H9 (cell line): ENCODE data around the gene NPDC1. TPM values are rescaled to one million over a fixed set of nuclear protein-coding genes. Genes with fewer than 3 reads are reported as not detected.

ENCODE experiments used
- DNase-seq: peaks from one replicate; pipeline ENCODE4 v3.0.0-alpha.2; 2017
- H2AFZ ChIP-seq: one replicate; pipeline ENCODE4 v1.6.1; 2013; ENCODE audit warnings: mild to moderate bottlenecking, low read length, control low read depth, moderate library complexity
- H2AK5ac ChIP-seq: 2 replicates; pipeline ENCODE4 v1.6.1; 2013; ENCODE audit warnings: low read length, control low read depth, mixed read lengths; ENCODE audit not compliant: insufficient read length
- H2BK120ac ChIP-seq: one replicate; pipeline ENCODE4 v1.6.1; 2013; ENCODE audit warnings: low read depth, mild to moderate bottlenecking, low read length, control low read depth, inconsistent platforms; ENCODE audit not compliant: poor library complexity, severe bottlenecking
- H2BK12ac ChIP-seq: 2 replicates; pipeline ENCODE4 v1.6.1; 2013; ENCODE audit warnings: low read length, control low read depth, mixed read lengths, low read depth; ENCODE audit not compliant: insufficient read length
- H2BK15ac ChIP-seq: 2 replicates; pipeline ENCODE4 v1.6.1; 2013; ENCODE audit warnings: low read depth, low read length, control low read depth
- H2BK20ac ChIP-seq: one replicate; pipeline ENCODE4 v1.6.1; 2013; ENCODE audit warnings: low read depth, mild to moderate bottlenecking, low read length, control low read depth, inconsistent platforms; ENCODE audit not compliant: poor library complexity, severe bottlenecking
- H2BK5ac ChIP-seq: 2 replicates; pipeline ENCODE4 v1.6.1; 2013; ENCODE audit warnings: low read length, control low read depth, mixed read lengths; ENCODE audit not compliant: insufficient read length
- H3K14ac ChIP-seq: 2 replicates; pipeline ENCODE4 v1.6.1; 2013; ENCODE audit warnings: low read length, control low read depth; ENCODE audit not compliant: insufficient read depth
- H3K18ac ChIP-seq: 2 replicates; pipeline ENCODE4 v1.6.1; 2013; ENCODE audit warnings: low read depth, mild to moderate bottlenecking, mixed read lengths, low read length, control low read depth; ENCODE audit not compliant: insufficient read length
- H3K23ac ChIP-seq: 2 replicates; pipeline ENCODE4 v1.6.1; 2013; ENCODE audit warnings: low read length, control low read depth, mixed read lengths, low read depth; ENCODE audit not compliant: insufficient read length
- H3K23me2 ChIP-seq: 2 replicates; pipeline ENCODE4 v1.6.1; 2013; ENCODE audit warnings: low read depth, mild to moderate bottlenecking, mixed read lengths, low read length, control low read depth; ENCODE audit not compliant: insufficient read length, poor library complexity, severe bottlenecking
- H3K27ac ChIP-seq: 2 replicates; pipeline ENCODE4 v1.5.1; 2013; ENCODE audit warnings: low read length, control low read depth, mixed read lengths, low read depth; ENCODE audit not compliant: insufficient read length
- H3K27me3 ChIP-seq: 2 replicates; pipeline ENCODE4 v1.6.1; 2013; ENCODE audit warnings: low read length, control low read depth, inconsistent platforms; ENCODE audit not compliant: insufficient read depth
- H3K4ac ChIP-seq: 2 replicates; pipeline ENCODE4 v1.6.1; 2013; ENCODE audit warnings: low read depth, mild to moderate bottlenecking, control low read depth, inconsistent platforms, low read length, moderate library complexity
- H3K4me1 ChIP-seq: 2 replicates; pipeline ENCODE4 v1.6.1; 2013; ENCODE audit warnings: low read length, control low read depth, inconsistent platforms; ENCODE audit not compliant: insufficient read depth
- H3K4me2 ChIP-seq: 2 replicates; pipeline ENCODE4 v1.6.1; 2013; ENCODE audit warnings: low read length, control low read depth, mixed read lengths; ENCODE audit not compliant: insufficient read length, insufficient read depth
- H3K56ac ChIP-seq: 2 replicates; pipeline ENCODE4 v1.6.1; 2013; ENCODE audit warnings: low read depth, mild to moderate bottlenecking, mixed read lengths, low read length, control low read depth; ENCODE audit not compliant: insufficient read length
- H3K79me1 ChIP-seq: 2 replicates; pipeline ENCODE4 v1.6.1; 2013; ENCODE audit warnings: low read depth, mild to moderate bottlenecking, moderate library complexity, low read length, control low read depth, inconsistent platforms; ENCODE audit not compliant: insufficient read depth, poor library complexity, severe bottlenecking
- H3K79me2 ChIP-seq: 2 replicates; pipeline ENCODE4 v1.6.1; 2013; ENCODE audit warnings: low read length, control low read depth, inconsistent platforms; ENCODE audit not compliant: insufficient read depth
- H3K9ac ChIP-seq: 2 replicates; pipeline ENCODE4 v1.6.1; 2013; ENCODE audit warnings: low read length, control low read depth, mixed read lengths; ENCODE audit not compliant: insufficient read length; ENCODE audit errors: extremely low read depth
- H3K9me3 ChIP-seq: one replicate; pipeline ENCODE4 v1.6.1; 2013; ENCODE audit warnings: low read depth, low read length, inconsistent platforms; ENCODE audit not compliant: control insufficient read depth
- H3T11ph ChIP-seq: one replicate; pipeline ENCODE4 v1.6.1; 2013; ENCODE audit warnings: mild to moderate bottlenecking, low read length, control low read depth, inconsistent platforms
- H4K20me1 ChIP-seq: one replicate; pipeline ENCODE4 v1.6.1; 2013; ENCODE audit not compliant: control insufficient read depth, insufficient read length, insufficient read depth
- H4K5ac ChIP-seq: 2 replicates; pipeline ENCODE4 v1.6.1; 2013; ENCODE audit warnings: low read depth, mild to moderate bottlenecking, mixed read lengths, low read length, control low read depth; ENCODE audit not compliant: insufficient read length
- H4K8ac ChIP-seq: replicated peaks from 2 replicates; pipeline ENCODE4 v1.6.1; 2013; ENCODE audit warnings: low read length, control low read depth, mixed read lengths, low read depth; ENCODE audit not compliant: insufficient read length
- H4K91ac ChIP-seq: 2 replicates; pipeline ENCODE4 v1.6.1; 2013; ENCODE audit warnings: low read depth, mild to moderate bottlenecking, moderate library complexity, mixed read lengths, low read length, control low read depth; ENCODE audit not compliant: insufficient read length
- H3K27ac Mint-ChIP-seq, 3 experiments: 2 replicates in 2 of 3; 3 replicates in 1 of 3; pipeline ENCODE4 v1.8.0; 2020 to 2021; ENCODE audit warnings: mixed read lengths in 3 of 3, mild to moderate bottlenecking in 1 of 3, moderate library complexity in 1 of 3
- H3K27me3 Mint-ChIP-seq: 2 replicates; pipeline ENCODE4 v1.8.0; 2021; ENCODE audit warnings: low read depth, mild to moderate bottlenecking, moderate library complexity, mixed read lengths
- H3K36me3 Mint-ChIP-seq, 3 experiments: 2 replicates in 2 of 3; 3 replicates in 1 of 3; pipeline ENCODE4 v1.8.0; 2020 to 2021; ENCODE audit warnings: low read depth in 3 of 3, mixed read lengths in 3 of 3; ENCODE audit not compliant: insufficient read depth in 1 of 3
- H3K4me1 Mint-ChIP-seq, 2 experiments: 2 replicates each; pipeline ENCODE4 v1.8.0; 2020; ENCODE audit warnings: mixed read lengths in 2 of 2
- H3K4me3 Mint-ChIP-seq, 2 experiments: 2 replicates in 1 of 2; 3 replicates in 1 of 2; pipeline ENCODE4 v1.8.0; 2020 to 2021; ENCODE audit warnings: mild to moderate bottlenecking in 2 of 2, mixed read lengths in 2 of 2, moderate library complexity in 1 of 2
- H3K9me3 Mint-ChIP-seq, 2 experiments: 2 replicates in 1 of 2; 3 replicates in 1 of 2; pipeline ENCODE4 v1.8.0; 2020; ENCODE audit warnings: mild to moderate bottlenecking in 2 of 2, mixed read lengths in 2 of 2, moderate library complexity in 1 of 2
- WGBS: extraction: QIAGEN DNeasy Blood & Tissue Kit; methylation state at CpG from one replicate; pipeline ENCODE4 v1.1.7; 2013; ENCODE audit warnings: missing lambda C conversion rate, low lambda C conversion rate, mixed read lengths; ENCODE audit not compliant: insufficient read length; ENCODE audit errors: extremely low coverage; 5-methylcytosine and 5-hydroxymethylcytosine counted together
- total RNA-seq: library from RNA; stranded (reverse); gene quantifications from 2 replicates; pipeline ENCODE4 v1.2.1, GENCODE V29; 2021
- TF ChIP-seq, protein P1 (sequence below): fragments of 200-600 bp; sonication (generic); conservative IDR thresholded peaks from 3 replicates; pipeline ENCODE4 v1.8.0; 2021; ENCODE audit warnings: antibody characterized with exemption, mild to moderate bottlenecking

The NPDC1 gene
- total RNA-seq, 1 experiment from 2014 or later: 57.6 TPM

DNA sequence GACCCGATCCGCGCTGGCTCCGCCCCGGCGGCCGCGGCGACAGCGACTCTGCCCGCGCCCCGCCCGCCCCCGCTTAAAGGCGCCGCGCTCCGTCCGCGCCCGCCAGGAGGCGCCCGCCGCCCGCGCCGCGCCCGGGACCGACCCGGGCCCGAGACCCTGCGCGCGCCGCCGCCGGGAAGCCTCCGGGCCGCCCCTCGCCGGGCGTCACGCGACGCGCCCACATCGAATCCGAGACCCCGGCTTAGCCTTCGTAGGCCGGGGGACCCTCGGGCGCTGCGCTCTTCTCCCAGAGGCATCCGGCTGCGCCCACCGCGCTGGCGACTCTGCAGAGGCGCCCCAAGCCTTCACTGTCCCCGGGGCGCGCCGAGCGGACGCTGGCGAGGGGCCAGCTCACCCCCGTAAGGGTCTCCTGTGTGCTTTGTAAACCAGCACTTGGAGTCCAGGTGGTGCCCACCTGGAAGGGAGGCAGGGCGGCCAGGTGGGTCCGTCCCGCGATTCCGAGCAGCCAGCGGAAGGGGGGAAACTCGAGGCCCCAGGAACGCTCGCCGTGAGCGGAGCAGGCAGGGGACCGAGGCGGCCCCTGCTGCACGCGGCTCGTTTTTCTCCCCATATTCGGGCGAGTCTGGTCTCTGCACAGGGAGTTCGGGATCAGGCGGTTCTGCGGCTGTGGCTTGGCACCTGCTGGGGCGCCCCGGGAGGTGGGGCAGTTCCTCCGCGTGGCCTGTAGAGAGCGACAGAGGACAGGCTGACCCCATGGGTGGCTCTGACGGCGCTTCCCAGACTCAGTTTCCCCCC is 17.5 kb downstream of the NPDC1 start:
- H4K91ac ChIP-seq: no peak overlapping the region
- H2AK5ac ChIP-seq: no peak overlapping the region
- Mint-ChIP-seq H3K36me3 (no peaks in the 10 kb centered on the region), H3K27ac (no peak overlapping the region), H3K9me3 (no peaks in the 10 kb centered on the region), H3K27me3 (peaks cover 30% of the 10 kb centered on the region), H3K4me3 (peak overlapping the region; percentile 45 to 74), H3K4me1 (peaks cover 0 to 8% of the 10 kb centered on the region in 2 experiments; a peak in 2 of 4 replicates)
- peaks cover 2% of the 10 kb centered on the region for H4K20me1 ChIP-seq
- H4K8ac ChIP-seq: no peak overlapping the region
- no peaks in the 10 kb centered on the region for H3K9me3 ChIP-seq
- peak overlapping the region; percentile 36 for H3K4me2 ChIP-seq
- peaks cover 9% of the 10 kb centered on the region for H3K23me2 ChIP-seq
- no peak overlapping the region for H3K14ac ChIP-seq
- H2BK12ac ChIP-seq: no peak overlapping the region
- H3K79me2 ChIP-seq: no peaks in the 10 kb centered on the region
- no peak overlapping the region for H3K27ac ChIP-seq
- H3K27me3 ChIP-seq: no peaks in the 10 kb centered on the region
- H2BK20ac ChIP-seq: no peak overlapping the region
- DNase-seq: peak; percentile 55
- no peak overlapping the region for H4K5ac ChIP-seq
- no peak overlapping the region for H3K4ac ChIP-seq
- H3K18ac ChIP-seq: no peak overlapping the region
- H3K9ac ChIP-seq: no peak overlapping the region
- H2BK15ac ChIP-seq: no peak overlapping the region
- H3K56ac ChIP-seq: no peak overlapping the region
- H2AFZ ChIP-seq: no peak overlapping the region
- no peak overlapping the region for H3K23ac ChIP-seq
- H2BK120ac ChIP-seq: no peak overlapping the region
- no peaks in the 10 kb centered on the region for H3K79me1 ChIP-seq
- no peaks in the 10 kb centered on the region for H3K4me1 ChIP-seq
- no peak overlapping the region for H2BK5ac ChIP-seq
- TF ChIP-seq, protein P1, sequence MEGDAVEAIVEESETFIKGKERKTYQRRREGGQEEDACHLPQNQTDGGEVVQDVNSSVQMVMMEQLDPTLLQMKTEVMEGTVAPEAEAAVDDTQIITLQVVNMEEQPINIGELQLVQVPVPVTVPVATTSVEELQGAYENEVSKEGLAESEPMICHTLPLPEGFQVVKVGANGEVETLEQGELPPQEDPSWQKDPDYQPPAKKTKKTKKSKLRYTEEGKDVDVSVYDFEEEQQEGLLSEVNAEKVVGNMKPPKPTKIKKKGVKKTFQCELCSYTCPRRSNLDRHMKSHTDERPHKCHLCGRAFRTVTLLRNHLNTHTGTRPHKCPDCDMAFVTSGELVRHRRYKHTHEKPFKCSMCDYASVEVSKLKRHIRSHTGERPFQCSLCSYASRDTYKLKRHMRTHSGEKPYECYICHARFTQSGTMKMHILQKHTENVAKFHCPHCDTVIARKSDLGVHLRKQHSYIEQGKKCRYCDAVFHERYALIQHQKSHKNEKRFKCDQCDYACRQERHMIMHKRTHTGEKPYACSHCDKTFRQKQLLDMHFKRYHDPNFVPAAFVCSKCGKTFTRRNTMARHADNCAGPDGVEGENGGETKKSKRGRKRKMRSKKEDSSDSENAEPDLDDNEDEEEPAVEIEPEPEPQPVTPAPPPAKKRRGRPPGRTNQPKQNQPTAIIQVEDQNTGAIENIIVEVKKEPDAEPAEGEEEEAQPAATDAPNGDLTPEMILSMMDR: no peak; the same call in 2 of the 3 replicates
- no CpG with 5 or more reads among the region's 98 CpGs for WGBS
- no peak overlapping the region for H3T11ph ChIP-seq
